Activated CD4-positive, alpha-beta T cell treated with anti-CD3 and anti-CD28 coated beads, Interleukin-2, amount 10 ng/mL, durations not matched to agents 7 days and 5 days (primary cell): ENCODE data around the gene IL17RD. TPM values are rescaled to one million over a fixed set of nuclear protein-coding genes. Genes with fewer than 3 reads are reported as not detected.
"Not testable (repeated sequence)": the region's sequence is repeated elsewhere in the genome, so short reads cannot be mapped to it uniquely, and the experiment has no call there.

Experiments
- CTCF ChIA-PET: fragments of 350-600 bp; sonication (Branson Sonifier 250); formaldehyde crosslinking; loops from one replicate; lab custom pipeline; 2021; ENCODE audit warnings: antibody characterized with exemption; lab: Charles Lee
- POLR2A ChIA-PET: fragments of 350-600 bp; sonication (Branson Sonifier 250); formaldehyde crosslinking; loops from one replicate; lab custom pipeline; 2021; ENCODE audit warnings: antibody characterized with exemption; lab: Charles Lee
- DNase-seq: peaks from one replicate; pipeline ENCODE4 v3.0.0-alpha.2; 2020
- H3K27ac Mint-ChIP-seq: one replicate; pipeline ENCODE4 v1.8.0; 2021; ENCODE audit warnings: mild to moderate bottlenecking, moderate library complexity, mixed read lengths
- H3K27me3 Mint-ChIP-seq: one replicate; pipeline ENCODE4 v1.8.0; 2021; ENCODE audit warnings: mixed read lengths
- H3K36me3 Mint-ChIP-seq: one replicate; pipeline ENCODE4 v1.8.0; 2021; ENCODE audit warnings: low read depth, mixed read lengths
- H3K4me1 Mint-ChIP-seq: one replicate; pipeline ENCODE4 v1.8.0; 2021; ENCODE audit warnings: mixed read lengths
- H3K4me3 Mint-ChIP-seq: one replicate; pipeline ENCODE4 v1.8.0; 2021; ENCODE audit warnings: mild to moderate bottlenecking, moderate library complexity, mixed read lengths
- H3K9me3 Mint-ChIP-seq: one replicate; pipeline ENCODE4 v1.8.0; 2021; ENCODE audit warnings: mixed read lengths
- total RNA-seq, 2 experiments: library from RNA; stranded (reverse); gene quantifications; one replicate each; pipeline ENCODE4 v1.2.3, GENCODE V29; 2021

IL17RD gene
- total RNA-seq, 2 experiments from 2014 or later, result not detected

GRCh38 chr3:57093971-57094535, 71.1 kb downstream of the IL17RD start:
- Mint-ChIP-seq H3K27me3 (peaks cover 9% of the 10 kb centered on the region), H3K36me3 (no peaks in the 10 kb centered on the region), H3K4me3 (no peak overlapping the region), H3K9me3 (no peaks in the 10 kb centered on the region), H3K27ac (no peak overlapping the region), H3K4me1 (no peaks in the 10 kb centered on the region)
- POLR2A ChIA-PET, result no interaction called here
- CTCF ChIA-PET, result interaction anchor here (1.1 kb wide), 2 partner anchors 10 to 75 kb away, joined by 3 read pairs; no protein-coding TSS in a partner anchor
- DNase-seq, result no peak

DNA sequence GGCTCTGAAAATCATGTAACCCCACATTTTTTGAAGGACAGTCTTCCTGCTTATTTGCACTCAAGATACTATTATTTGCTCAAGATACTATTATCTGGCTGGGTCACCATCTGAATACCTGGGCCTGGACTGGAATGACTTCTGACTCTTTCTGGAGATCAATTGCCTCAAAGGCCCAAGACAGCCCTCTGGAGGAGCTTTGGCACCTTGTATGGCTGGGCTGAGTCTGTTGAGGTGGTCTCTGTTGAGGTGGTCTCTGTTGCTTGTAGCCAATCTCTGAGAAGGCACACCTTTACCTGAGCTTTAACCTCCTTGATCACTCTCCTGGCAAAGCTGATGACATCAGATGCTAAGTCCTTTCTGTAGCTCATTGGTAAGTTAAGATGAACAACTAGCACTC, 71.7 kb downstream of the IL17RD start:
- no peaks in the 10 kb centered on the region for H3K9me3 Mint-ChIP-seq

DNA sequence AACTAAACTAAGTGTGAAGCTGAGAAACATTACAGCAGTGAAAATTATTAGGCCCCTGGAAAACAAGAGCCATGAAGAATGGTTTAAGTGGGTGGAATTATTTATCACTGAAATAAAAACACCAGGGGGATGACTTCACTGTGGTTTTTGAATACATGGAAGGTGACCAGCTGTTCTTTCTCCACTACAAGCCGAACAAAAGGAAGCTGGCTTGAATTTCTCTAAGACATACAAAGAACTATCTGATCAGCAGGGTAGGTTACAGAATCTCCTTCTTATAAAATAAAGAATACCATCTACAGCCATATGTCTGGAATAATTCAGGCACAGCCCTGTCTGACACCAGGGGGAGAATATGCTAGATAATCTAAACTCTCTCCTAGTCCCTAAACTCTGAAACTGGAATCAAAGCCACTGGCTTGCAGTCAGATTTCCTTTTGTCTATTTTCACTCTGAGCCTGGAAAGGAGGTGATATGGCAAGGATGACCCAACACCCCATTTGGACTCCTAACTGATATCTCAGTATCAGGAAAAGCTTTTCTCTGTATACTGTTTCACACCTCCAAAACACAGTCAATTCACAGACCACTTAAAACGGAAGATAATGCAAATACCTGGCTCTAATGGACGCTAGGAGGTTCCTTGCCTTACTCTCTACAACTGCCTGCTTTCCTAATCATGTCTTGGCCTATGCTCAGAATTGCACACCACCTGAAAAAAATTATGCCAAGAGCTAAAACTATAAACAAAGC, 73.5 kb downstream of the IL17RD start:
- no peak overlapping the region for H3K27ac Mint-ChIP-seq

More for the DNA sequence above, 71.7 kb downstream of the IL17RD start:
- Mint-ChIP-seq H3K36me3 (no peaks in the 10 kb centered on the region), H3K4me3 (no peak overlapping the region), H3K27ac (no peak overlapping the region), H3K4me1 (no peaks in the 10 kb centered on the region), H3K27me3 (peaks cover 12% of the 10 kb centered on the region)
- POLR2A ChIA-PET, result no interaction called here
- no peak for DNase-seq
- CTCF ChIA-PET, result interaction anchor here (1.1 kb wide), 1 partner anchor 9 kb away, joined by 3 read pairs; no protein-coding TSS in a partner anchor

DNA sequence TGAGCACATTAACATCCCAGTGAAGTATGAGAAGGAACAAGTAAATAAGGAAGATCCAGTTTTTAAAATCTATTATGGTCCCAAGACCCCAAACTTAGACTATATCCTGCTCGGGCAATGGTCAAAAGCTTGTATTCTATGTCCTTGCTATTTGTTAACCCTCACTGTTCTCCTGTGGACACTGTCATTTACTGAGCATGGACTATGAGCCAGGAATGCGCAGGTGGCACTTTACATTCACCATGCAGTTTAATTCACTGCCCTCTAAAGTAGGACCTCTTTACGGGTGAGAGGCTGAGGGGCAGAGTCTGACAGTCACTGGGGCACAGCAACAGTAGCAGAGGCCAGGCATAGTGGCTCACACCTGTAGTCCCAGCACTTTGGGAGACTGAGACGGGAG, 76.1 kb downstream of the IL17RD start:
- H3K27ac Mint-ChIP-seq, result no peak overlapping the region
- CTCF ChIA-PET, result interaction anchor here (1.6 kb wide), 1 partner anchor 8 kb away, joined by 3 read pairs; no protein-coding TSS in a partner anchor

More for the DNA sequence above, 73.5 kb downstream of the IL17RD start:
- Mint-ChIP-seq H3K4me3 (no peak overlapping the region), H3K27me3 (peaks cover 12% of the 10 kb centered on the region), H3K4me1 (no peaks in the 10 kb centered on the region), H3K9me3 (no peaks in the 10 kb centered on the region), H3K36me3 (no peaks in the 10 kb centered on the region)
- no peak for DNase-seq
- POLR2A ChIA-PET, result no interaction called here
- CTCF ChIA-PET, result interaction anchor here (1.1 to 1.8 kb wide), 2 partner anchors 10 to 45 kb away, joined by 3 read pairs; no protein-coding TSS in a partner anchor

GRCh38 chr3:57088503-57088902, 76.7 kb downstream of the IL17RD start:
- DNase-seq, result no peak
- no peaks in the 10 kb centered on the region for H3K36me3 Mint-ChIP-seq
- H3K9me3 Mint-ChIP-seq, result no peaks in the 10 kb centered on the region
- H3K27me3 Mint-ChIP-seq, result peaks cover 12% of the 10 kb centered on the region
- no peak overlapping the region for H3K27ac Mint-ChIP-seq
- ChIA-PET POLR2A (no interaction called here), CTCF (no interaction called here)
- no peak overlapping the region for H3K4me3 Mint-ChIP-seq
- H3K4me1 Mint-ChIP-seq, result no peaks in the 10 kb centered on the region

More for the DNA sequence above, 76.1 kb downstream of the IL17RD start:
- H3K4me1 Mint-ChIP-seq, result no peaks in the 10 kb centered on the region
- POLR2A ChIA-PET, result no interaction called here
- DNase-seq, result no peak
- H3K27me3 Mint-ChIP-seq, result peaks cover 12% of the 10 kb centered on the region
- no peaks in the 10 kb centered on the region for H3K36me3 Mint-ChIP-seq
- H3K9me3 Mint-ChIP-seq, result no peaks in the 10 kb centered on the region
- no peak overlapping the region for H3K4me3 Mint-ChIP-seq

- CTCF ChIA-PET, result interaction anchor here (1.2 kb wide), 1 partner anchor 9 kb away, joined by 3 read pairs; no protein-coding TSS in a partner anchor
- H3K4me3 Mint-ChIP-seq, result no peak overlapping the region
- H3K9me3 Mint-ChIP-seq, result no peaks in the 10 kb centered on the region
- no peaks in the 10 kb centered on the region for H3K4me1 Mint-ChIP-seq
- H3K27me3 Mint-ChIP-seq, result peaks cover 12% of the 10 kb centered on the region
- H3K36me3 Mint-ChIP-seq, result no peaks in the 10 kb centered on the region
- H3K27ac Mint-ChIP-seq, result no peak overlapping the region
- POLR2A ChIA-PET, result interaction anchor here (0.6 kb wide), 1 partner anchor 560 kb away, joined by 3 read pairs; no protein-coding TSS in a partner anchor
- no peak for DNase-seq
Measured at GRCh38 chr3:57087361-57088092, 77.6 kb downstream of the IL17RD start.

GRCh38 chr3:57086201-57086600, 79.0 kb downstream of the IL17RD start:
- H3K36me3 Mint-ChIP-seq, result no peaks in the 10 kb centered on the region
- H3K27ac Mint-ChIP-seq, result no peak overlapping the region
- ChIA-PET CTCF (interaction anchor here (1.2 kb wide), 1 partner anchor 10 kb away, joined by 3 read pairs; no protein-coding TSS in a partner anchor), POLR2A (no interaction called here)
- peaks cover 12% of the 10 kb centered on the region for H3K27me3 Mint-ChIP-seq
- H3K4me3 Mint-ChIP-seq, result no peak overlapping the region
- no peaks in the 10 kb centered on the region for H3K4me1 Mint-ChIP-seq
- no peak for DNase-seq
- no peaks in the 10 kb centered on the region for H3K9me3 Mint-ChIP-seq

- no peak for DNase-seq
- ChIA-PET POLR2A (no interaction called here), CTCF (interaction anchor here (0.6 kb wide), 1 partner anchor 55 kb away, joined by 3 read pairs; no protein-coding TSS in a partner anchor)
- Mint-ChIP-seq H3K27ac (no peak overlapping the region), H3K4me3 (no peak overlapping the region), H3K9me3 (no peaks in the 10 kb centered on the region), H3K4me1 (no peaks in the 10 kb centered on the region), H3K27me3 (peaks cover 16% of the 10 kb centered on the region), H3K36me3 (no peaks in the 10 kb centered on the region)
Measured at GRCh38 chr3:57085211-57085610, 79.9 kb downstream of the IL17RD start.

DNA sequence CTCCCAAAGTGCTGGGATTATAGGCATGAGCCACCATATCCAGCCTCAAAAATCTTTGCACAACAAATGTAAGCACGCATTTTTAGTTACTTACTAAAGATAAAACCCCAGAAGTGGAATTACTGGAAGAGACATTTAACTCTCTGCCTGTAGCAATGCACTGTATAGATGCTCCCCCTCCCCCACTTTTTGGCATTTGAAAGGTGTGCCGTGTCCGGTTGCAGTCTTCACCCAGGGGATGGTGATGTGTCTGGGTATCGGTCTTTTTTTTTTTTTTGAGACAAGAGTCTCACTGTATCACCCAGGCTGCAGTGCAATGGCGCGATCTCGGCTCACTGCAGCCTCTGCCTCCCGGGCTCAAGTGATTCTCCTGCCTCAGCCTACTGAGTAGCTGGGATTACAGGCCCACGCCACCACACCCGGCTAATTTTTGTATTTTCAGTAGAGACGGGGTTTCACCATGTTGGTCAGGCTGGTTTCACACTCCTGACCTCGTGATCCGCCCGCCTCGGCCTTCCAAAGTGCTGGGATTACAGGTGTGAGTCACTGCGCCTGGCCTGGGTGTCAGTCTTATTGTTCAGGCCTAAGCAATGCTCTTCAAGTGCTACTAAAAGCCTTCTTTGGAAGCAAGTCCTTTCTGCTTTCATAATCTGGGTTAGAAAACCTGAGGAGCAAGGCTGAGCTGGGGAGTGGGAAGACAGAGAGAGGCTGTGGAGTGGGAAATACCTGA, 81.7 kb downstream of the IL17RD start:
- H3K9me3 Mint-ChIP-seq, H3K4me1 Mint-ChIP-seq, POLR2A ChIA-PET, DNase-seq, H3K27ac Mint-ChIP-seq, H3K4me3 Mint-ChIP-seq, H3K36me3 Mint-ChIP-seq: not testable (repeated sequence)
- peaks cover 16% of the 10 kb centered on the region for H3K27me3 Mint-ChIP-seq
- CTCF ChIA-PET, result interaction anchor here (0.8 kb wide), 1 partner anchor 16 kb away, joined by 3 read pairs; no protein-coding TSS in a partner anchor

GRCh38 chr3:57082481-57082880, 82.7 kb downstream of the IL17RD start:
- CTCF ChIA-PET, result interaction anchor here (0.8 kb wide), 1 partner anchor 10 kb away, joined by 3 read pairs; no protein-coding TSS in a partner anchor
- POLR2A ChIA-PET, result no interaction called here
- no peaks in the 10 kb centered on the region for H3K9me3 Mint-ChIP-seq
- H3K27me3 Mint-ChIP-seq, result peaks cover 25% of the 10 kb centered on the region
- H3K36me3 Mint-ChIP-seq, result no peaks in the 10 kb centered on the region
- H3K4me1 Mint-ChIP-seq, result peaks cover 3% of the 10 kb centered on the region
- H3K27ac Mint-ChIP-seq, result no peak overlapping the region
- no peak overlapping the region for H3K4me3 Mint-ChIP-seq
- DNase-seq, result no peak

DNA sequence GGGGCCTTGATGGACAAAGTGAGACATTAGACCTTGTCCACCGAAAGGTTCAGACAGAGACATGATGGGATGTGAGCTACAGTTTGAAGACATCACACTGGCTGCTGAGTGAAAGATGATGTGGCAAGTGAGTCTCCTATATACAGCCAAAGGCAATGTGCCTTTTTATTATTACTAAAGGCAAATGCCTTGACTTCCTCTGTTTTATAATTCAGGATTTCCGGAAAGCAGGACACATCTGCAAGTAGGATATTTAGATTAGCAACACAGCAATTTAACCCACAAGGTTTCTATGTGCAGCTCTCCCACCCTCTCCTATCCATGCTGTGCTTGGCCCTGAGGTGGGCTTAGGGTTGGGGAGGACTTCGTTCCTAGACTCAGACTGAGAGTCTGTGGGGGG, 84.0 kb downstream of the IL17RD start:
- Mint-ChIP-seq H3K4me3 (no peak overlapping the region), H3K27me3 (peaks cover 38% of the 10 kb centered on the region), H3K9me3 (no peaks in the 10 kb centered on the region), H3K27ac (no peak overlapping the region), H3K36me3 (no peaks in the 10 kb centered on the region), H3K4me1 (peaks cover 3% of the 10 kb centered on the region)
- ChIA-PET POLR2A (no interaction called here), CTCF (interaction anchor here (0.8 kb wide), 1 partner anchor 8 kb away, joined by 3 read pairs; no protein-coding TSS in a partner anchor)
- DNase-seq, result no peak

DNA sequence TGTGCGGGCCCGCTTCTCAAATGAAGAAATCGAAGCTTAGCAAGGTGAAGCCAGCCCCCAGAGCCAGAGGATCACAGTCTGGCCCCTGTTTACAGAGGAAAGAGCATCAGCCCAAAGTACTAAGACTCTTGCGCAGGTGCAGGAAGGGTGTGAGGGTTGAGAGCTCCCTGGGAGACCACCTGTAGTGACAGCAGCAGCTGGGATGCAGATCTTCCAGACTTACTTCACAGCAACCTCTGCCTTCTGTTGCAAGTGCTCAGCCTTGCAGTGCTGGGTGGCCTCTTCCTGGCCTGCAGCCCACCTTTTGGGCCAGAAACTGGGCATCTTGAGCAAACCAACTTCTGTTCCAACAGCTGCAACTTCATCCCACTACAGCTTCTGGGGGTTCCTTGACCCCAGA, 85.0 kb downstream of the IL17RD start:
- peaks cover 3% of the 10 kb centered on the region for H3K4me1 Mint-ChIP-seq
- no peak overlapping the region for H3K27ac Mint-ChIP-seq
- no peaks in the 10 kb centered on the region for H3K36me3 Mint-ChIP-seq
- ChIA-PET POLR2A (no interaction called here), CTCF (no interaction called here)
- DNase-seq, result no peak
- peaks cover 44% of the 10 kb centered on the region for H3K27me3 Mint-ChIP-seq
- H3K9me3 Mint-ChIP-seq, result no peaks in the 10 kb centered on the region
- peak overlapping the region; percentile 31 for H3K4me3 Mint-ChIP-seq
